PFSK-1 (cell line): Measurements from ENCODE around the gene HOXC10.
A peak's percentile ranks its signal among the peaks of the same experiment; 100 is the strongest.

ENCODE experiments used
- FOXP2 ChIP-seq: optimal IDR thresholded peaks from 2 replicates; pipeline ENCODE3; 2011; ENCODE audit warnings: borderline replicate concordance, control low read depth, inconsistent platforms; ENCODE audit not compliant: insufficient read depth; ENCODE audit errors: extremely low read length, extremely low read depth
- POLR2AphosphoS5 ChIP-seq: IDR thresholded peaks from 2 replicates; pipeline ENCODE4 v1.6.1; 2012; ENCODE audit warnings: low read depth, mild to moderate bottlenecking, control low read depth, low read length, moderate library complexity
- REST ChIP-seq, 2 experiments: IDR thresholded peaks; 2 replicates each; pipeline versions ENCODE4 v1.6.1 to v1.8.0; 2011 to 2012; ENCODE audit warnings: low read depth in 2 of 2, low read length in 2 of 2, control low read depth in 1 of 2, inconsistent platforms in 1 of 2, mild to moderate bottlenecking in 1 of 2, moderate library complexity in 1 of 2; ENCODE audit not compliant: insufficient read depth in 1 of 2
- SIN3A ChIP-seq: IDR thresholded peaks from 2 replicates; pipeline ENCODE4 v1.6.1; 2012; ENCODE audit warnings: mild to moderate bottlenecking, low read length, moderate library complexity, borderline replicate concordance; ENCODE audit not compliant: insufficient read depth
- TAF1 ChIP-seq: IDR thresholded peaks from 2 replicates; pipeline ENCODE4 v1.6.1; 2012; ENCODE audit warnings: low read length, control low read depth, borderline replicate concordance; ENCODE audit not compliant: insufficient read depth

HOXC10 gene

GRCh38 chr12:54017878-54018467 is 33.0 kb downstream of the HOXC10 start:
- TF ChIP-seq TAF1, result no peak
- TF ChIP-seq FOXP2, result peak; percentile 69
- TF ChIP-seq REST (IDR thresholded peaks at IDR 0.05; ENCODE audit: insufficient read depth in 1 of 2, low read depth in 2 of 2, low read length in 2 of 2), result no peak
- TF ChIP-seq POLR2AphosphoS5, result peak; percentile 48; the same call in 1 of the 2 replicates
- no peak for TF ChIP-seq SIN3A

DNA sequence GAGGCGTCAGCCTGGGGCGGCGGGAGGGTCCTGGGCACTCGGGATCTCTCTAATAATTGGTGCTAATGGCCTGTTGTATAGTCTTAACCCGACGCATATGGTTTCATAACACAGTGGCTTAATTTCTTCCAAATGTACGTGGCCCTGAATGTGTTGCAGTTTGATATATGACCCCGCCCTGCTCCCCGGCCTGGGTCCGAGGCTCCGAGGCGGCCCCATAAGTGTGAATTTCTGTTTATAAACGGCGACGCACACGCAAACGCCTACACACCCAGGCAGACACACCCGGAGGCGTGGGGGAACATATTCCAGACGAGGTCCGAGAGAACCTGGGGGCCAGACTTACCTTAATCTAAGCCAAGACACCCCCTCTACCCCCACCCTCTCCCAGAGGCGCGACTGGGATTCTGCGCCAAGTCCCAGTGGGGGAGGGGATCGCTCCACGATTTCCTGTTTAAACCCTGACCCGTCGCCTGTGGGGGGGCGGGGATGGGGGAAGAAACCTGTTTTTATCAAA is 33.6 kb downstream of the HOXC10 start:
- TF ChIP-seq TAF1 (no peak), REST (IDR thresholded peaks at IDR 0.05; ENCODE audit: insufficient read depth in 1 of 2, low read depth in 2 of 2, low read length in 2 of 2) (no peak), POLR2AphosphoS5 (no peak), SIN3A (no peak), FOXP2 (no peak)

GRCh38 chr12:54019091-54019811 is 34.3 kb downstream of the HOXC10 start:
- no peak for TF ChIP-seq REST (IDR thresholded peaks at IDR 0.05; ENCODE audit: insufficient read depth in 1 of 2, low read depth in 2 of 2, low read length in 2 of 2)

DNA sequence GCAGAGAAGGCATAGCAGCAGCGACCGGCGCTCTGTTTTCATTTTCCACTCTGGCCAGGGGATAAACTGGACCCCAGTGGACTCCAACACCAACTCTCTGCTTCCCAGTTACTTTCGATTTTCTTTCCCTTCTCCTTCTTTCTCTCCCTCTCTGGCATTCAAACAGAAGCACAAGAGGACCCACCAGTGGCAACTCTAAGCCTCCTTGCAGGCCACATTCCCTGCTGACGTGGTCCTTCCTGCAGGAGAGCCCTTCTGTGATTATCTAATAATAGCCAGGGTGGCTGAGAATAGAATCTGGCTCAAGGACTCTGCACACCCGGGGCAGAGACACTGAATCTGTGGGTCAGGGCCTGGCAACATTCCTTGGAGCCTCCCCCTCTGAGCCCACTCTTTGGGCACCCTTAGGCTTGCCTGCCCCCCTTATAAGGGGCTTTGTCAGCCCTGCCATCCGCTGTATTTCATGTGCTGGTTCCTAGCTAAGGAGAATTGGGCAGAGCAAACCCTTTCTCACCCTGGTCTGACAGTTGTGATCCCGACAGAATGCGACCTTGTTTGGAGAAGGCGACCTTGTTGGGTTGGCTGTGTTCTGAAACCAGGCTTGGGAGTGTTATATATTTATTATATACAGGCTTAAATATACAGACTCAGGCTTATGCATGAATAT is 35.1 kb downstream of the HOXC10 start:
- TF ChIP-seq REST (IDR thresholded peaks at IDR 0.05; ENCODE audit: insufficient read depth in 1 of 2, low read depth in 2 of 2, low read length in 2 of 2) (no peak), SIN3A (no peak), POLR2AphosphoS5 (no peak), TAF1 (no peak), FOXP2 (no peak)
